Ovary (tissue), 9 donors: ENCODE measurements around the gene SOX30. TPM values are rescaled to one million over a fixed set of nuclear protein-coding genes. Genes with fewer than 3 reads are reported as not detected.

Source experiments
- DNase-seq, 5 donors: peaks; one replicate each; pipeline ENCODE4 v3.0.0-alpha.2; 2019 to 2020
- H3K27ac ChIP-seq, 2 donors: fragments of 200-600 bp; one replicate each; pipeline versions ENCODE4 v1.5.1 to v1.8.0; 2019 to 2022
- H3K27me3 ChIP-seq: fragments of 200-600 bp; one replicate; pipeline ENCODE4 v1.8.0; 2022
- H3K36me3 ChIP-seq: fragments of 200-600 bp; sonication (generic); one replicate; pipeline ENCODE4 v1.5.1; 2019
- H3K4me1 ChIP-seq: one replicate; pipeline ENCODE4 v1.8.1; 2013; ENCODE audit warnings: mild to moderate bottlenecking, moderate library complexity; ENCODE audit not compliant: insufficient read depth
- H3K4me3 ChIP-seq: fragments of 200-600 bp; sonication (generic); one replicate; pipeline ENCODE4 v1.5.1; 2017
- H3K9me3 ChIP-seq, 2 donors: fragments of 200-600 bp in 1 of 2; sonication (generic) in 1 of 2; one replicate each; pipeline versions ENCODE4 v1.5.1 to v1.8.1; 2013 to 2019; ENCODE audit warnings: mild to moderate bottlenecking in 1 of 2, moderate library complexity in 1 of 2
- EP300 ChIP-seq: sonication (generic); formaldehyde crosslinking; IDR thresholded peaks from one replicate; pipeline ENCODE4 v1.6.1; 2017; ENCODE audit warnings: antibody characterized with exemption
- POLR2A ChIP-seq: fragments of 450-650 bp; IDR thresholded peaks from one replicate; pipeline ENCODE4 v1.6.1; 2017; ENCODE audit warnings: antibody characterized with exemption, mild to moderate bottlenecking, moderate library complexity
- WGBS, 3 donors: extraction: QIAGEN DNeasy Blood & Tissue Kit in 1 of 3; methylation state at CpG; one replicate each; pipeline versions ENCODE4 v1.1.5 to v1.1.7; 2013 to 2017; 5-methylcytosine and 5-hydroxymethylcytosine counted together
- intact Hi-C, 4 donors: fragments of 100-400 bp; cut with DNase I; formaldehyde crosslinking; loops; one replicate each; pipeline versions ENCODE4 v1.11.0 to v1.15.1; 2022 to 2023
- polyA plus RNA-seq, 2 donors: library from polyadenylated mRNA; stranded (reverse); fragments of 200-250 nt in 1 of 2; fragments of 350-450 nt in 1 of 2; fragmentation: Illumina TruSeq in 1 of 2; extraction: RNeasy Lipid Tissue Mini Kit (QIAGEN cat#74804) in 1 of 2; gene quantifications; one replicate each; pipeline ENCODE4 v1.2.3, GENCODE V29; 2013 to 2014
- total RNA-seq, 7 donors: library from RNA; depleted of rRNA in 2 of 7; stranded (reverse); fragments of >200 nt in 2 of 7; fragmentation: NEBNext Ultra II Directional in 3 of 7; extraction: Animal tissue kit (Norgen Biotek cat#: 25700) in 3 of 7; gene quantifications; one replicate each; pipeline versions ENCODE4 v1.1.0 to v1.2.4, GENCODE V29; 2016 to 2023
- TF ChIP-seq, protein P1 (sequence below), 3 donors: fragments of 450-650 bp in 2 of 3; fragments of 200-600 bp in 1 of 3; IDR thresholded peaks; one replicate each; pipeline versions ENCODE4 v1.5.1 to v1.8.0; 2016 to 2022; ENCODE audit warnings: antibody characterized with exemption in 3 of 3, mild to moderate bottlenecking in 1 of 3
- donor health status: DM: no; HTN: no; CAD: no; lungs with moderate emphysema.
- donor health status: DM: no; HTN: no; CAD: no.
- donor health status: Bipolar disorder and iron deficiency.
- donor health status: DM: yes; HTN: yes; CAD: no.
- donor health status: DM: no; HTN: no; CAD: no.
- donor health status: DM: yes; HTN: yes; CAD: no.

Gene SOX30
- total and polyA plus RNA-seq, 9 donors, result 0.11 to 0.15 (median 0.12) TPM; not detected in 4

DNA sequence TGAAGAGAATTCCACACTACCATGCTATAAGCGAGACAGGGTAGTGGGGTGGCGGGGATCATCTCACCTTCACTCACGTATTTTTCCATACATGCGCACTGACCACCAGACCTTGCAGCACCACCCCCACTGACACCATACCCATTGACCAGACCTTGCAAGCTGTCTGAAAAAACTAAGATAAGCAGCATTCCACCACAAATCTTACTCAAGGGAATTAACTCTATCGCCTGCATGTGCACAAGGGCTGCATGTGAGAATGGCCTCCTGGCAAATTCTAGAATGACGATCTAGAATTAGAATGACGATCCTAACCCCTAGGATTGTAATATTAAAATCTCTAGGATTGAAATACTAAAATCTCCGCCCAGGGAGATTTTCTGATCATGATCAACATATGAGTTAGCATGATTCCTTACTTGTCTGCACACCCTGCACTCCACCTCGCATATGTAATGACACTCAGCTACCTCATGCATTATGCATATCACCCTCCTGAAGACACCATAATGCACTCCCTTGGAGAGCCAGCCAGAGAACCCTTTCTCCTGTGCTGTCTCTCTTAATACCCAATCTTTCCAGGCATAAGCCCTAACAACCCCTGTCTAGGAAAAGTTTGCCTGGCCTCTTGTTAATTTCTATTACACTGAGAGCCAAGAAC is 11.7 kb downstream of the SOX30 start:
- DNase-seq, result no peak
- 83 to 90% (median 86%) methylated on average over 9 of the region's 9 CpGs for WGBS, 3 donors
- TF ChIP-seq EP300, result no peak
- TF ChIP-seq, protein P1, sequence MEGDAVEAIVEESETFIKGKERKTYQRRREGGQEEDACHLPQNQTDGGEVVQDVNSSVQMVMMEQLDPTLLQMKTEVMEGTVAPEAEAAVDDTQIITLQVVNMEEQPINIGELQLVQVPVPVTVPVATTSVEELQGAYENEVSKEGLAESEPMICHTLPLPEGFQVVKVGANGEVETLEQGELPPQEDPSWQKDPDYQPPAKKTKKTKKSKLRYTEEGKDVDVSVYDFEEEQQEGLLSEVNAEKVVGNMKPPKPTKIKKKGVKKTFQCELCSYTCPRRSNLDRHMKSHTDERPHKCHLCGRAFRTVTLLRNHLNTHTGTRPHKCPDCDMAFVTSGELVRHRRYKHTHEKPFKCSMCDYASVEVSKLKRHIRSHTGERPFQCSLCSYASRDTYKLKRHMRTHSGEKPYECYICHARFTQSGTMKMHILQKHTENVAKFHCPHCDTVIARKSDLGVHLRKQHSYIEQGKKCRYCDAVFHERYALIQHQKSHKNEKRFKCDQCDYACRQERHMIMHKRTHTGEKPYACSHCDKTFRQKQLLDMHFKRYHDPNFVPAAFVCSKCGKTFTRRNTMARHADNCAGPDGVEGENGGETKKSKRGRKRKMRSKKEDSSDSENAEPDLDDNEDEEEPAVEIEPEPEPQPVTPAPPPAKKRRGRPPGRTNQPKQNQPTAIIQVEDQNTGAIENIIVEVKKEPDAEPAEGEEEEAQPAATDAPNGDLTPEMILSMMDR (IDR thresholded peaks at IDR 0.05), result no peak
- TF ChIP-seq POLR2A, result no peak
- no peaks in the 10 kb centered on the region for H3K9me3 ChIP-seq
- no peaks in the 10 kb centered on the region for H3K36me3 ChIP-seq
- no peak overlapping the region for H3K4me3 ChIP-seq
- no peaks in the 10 kb centered on the region for H3K4me1 ChIP-seq
- no peak overlapping the region for H3K27ac ChIP-seq
- intact Hi-C loops, result no loop called here
- H3K27me3 ChIP-seq, result no peaks in the 10 kb centered on the region

DNA sequence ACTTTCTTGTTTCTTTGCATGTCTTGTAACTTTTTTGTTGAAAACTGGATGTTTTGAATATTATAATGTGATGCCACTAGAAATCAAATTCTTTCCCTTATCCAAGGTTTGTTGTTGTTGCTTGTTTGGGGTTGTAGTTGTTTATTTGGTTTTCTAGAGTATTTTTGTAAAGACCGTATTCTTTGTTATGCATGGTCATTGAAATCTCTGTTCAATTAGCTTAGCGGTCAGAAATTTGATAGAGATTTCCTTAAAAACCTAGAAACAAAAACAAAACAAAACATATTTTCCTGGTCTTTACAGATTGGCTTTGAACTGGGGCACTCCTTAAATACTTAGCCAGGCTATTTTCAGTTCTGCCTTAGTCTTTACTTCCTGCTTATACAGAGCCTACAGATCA is 21.9 kb downstream of the SOX30 start:
- no peak for DNase-seq
- 73 to 91% (median 77%) methylated on average over 2 of the region's 2 CpGs for WGBS, 3 donors
- TF ChIP-seq EP300 (no peak), POLR2A (no peak)
- H3K36me3 ChIP-seq, result no peaks in the 10 kb centered on the region
- H3K4me1 ChIP-seq, result no peaks in the 10 kb centered on the region
- no peaks in the 10 kb centered on the region for H3K9me3 ChIP-seq
- intact Hi-C loops, result no loop called here
- H3K27me3 ChIP-seq, result no peaks in the 10 kb centered on the region
- no peak overlapping the region for H3K27ac ChIP-seq
- no peak overlapping the region for H3K4me3 ChIP-seq

DNA sequence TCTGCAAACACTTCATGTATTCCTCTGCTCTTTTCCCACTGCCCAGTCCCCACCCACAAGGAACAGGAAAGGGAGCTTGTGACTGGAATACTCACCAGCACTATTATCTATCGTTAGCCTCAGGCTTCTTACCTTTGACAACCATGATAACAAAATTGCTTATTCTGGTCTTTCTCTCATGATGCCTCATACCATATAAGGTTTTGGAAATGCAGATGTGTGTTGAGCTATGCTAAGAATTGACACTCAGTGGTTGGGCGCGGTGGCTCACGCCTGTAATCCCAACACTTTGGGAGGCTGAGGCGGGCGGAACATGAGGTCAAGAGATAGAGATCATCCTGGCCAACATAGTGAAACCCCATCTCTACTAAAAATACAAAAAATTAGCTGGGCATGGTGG is 25.4 kb downstream of the SOX30 start:
- WGBS, 3 donors, result 90 to 91% (median 91%) methylated on average over 6 of the region's 6 CpGs
- intact Hi-C loops, result no loop called here
- no peak overlapping the region for H3K27ac ChIP-seq

DNA sequence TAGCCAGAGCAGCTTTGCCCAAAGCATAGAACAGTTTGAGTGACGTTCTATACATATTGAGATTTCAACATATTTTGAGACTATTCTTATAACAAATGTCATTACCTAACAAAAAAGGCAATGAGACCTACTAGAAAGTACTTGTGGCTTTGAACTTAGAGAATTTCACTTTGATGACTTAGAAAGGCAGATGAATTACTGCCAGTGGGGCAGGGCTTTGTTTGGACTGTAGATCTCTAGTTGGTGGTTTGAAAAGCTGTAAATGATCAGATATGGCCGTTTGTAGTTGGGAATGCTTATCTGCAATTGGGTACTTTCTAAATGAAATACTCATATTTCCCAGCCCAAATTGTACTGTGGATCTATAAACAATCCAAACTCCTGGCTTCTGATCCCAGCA is 28.1 kb downstream of the SOX30 start:
- H3K4me3 ChIP-seq, result no peak overlapping the region
- no peak for TF ChIP-seq POLR2A
- no peak for TF ChIP-seq EP300
- TF ChIP-seq, protein P1 (IDR thresholded peaks at IDR 0.05), result no peak
- H3K4me1 ChIP-seq, result no peaks in the 10 kb centered on the region
- 30 to 43% (median 33%) methylated on average over 2 of the region's 2 CpGs for WGBS, 3 donors
- H3K36me3 ChIP-seq, result no peaks in the 10 kb centered on the region
- no peaks in the 10 kb centered on the region for H3K9me3 ChIP-seq
- DNase-seq, result no peak
- no peak overlapping the region for H3K27ac ChIP-seq
- intact Hi-C loops, result no loop called here
- no peaks in the 10 kb centered on the region for H3K27me3 ChIP-seq

More for the DNA sequence above, 25.4 kb downstream of the SOX30 start:
- no peak overlapping the region for H3K4me3 ChIP-seq
- H3K9me3 ChIP-seq, result no peaks in the 10 kb centered on the region
- no peak for DNase-seq
- no peaks in the 10 kb centered on the region for H3K4me1 ChIP-seq
- no peaks in the 10 kb centered on the region for H3K36me3 ChIP-seq
- TF ChIP-seq POLR2A, result no peak
- TF ChIP-seq, protein P1 (IDR thresholded peaks at IDR 0.05), result no peak
- no peak for TF ChIP-seq EP300
- H3K27me3 ChIP-seq, result no peaks in the 10 kb centered on the region

DNA sequence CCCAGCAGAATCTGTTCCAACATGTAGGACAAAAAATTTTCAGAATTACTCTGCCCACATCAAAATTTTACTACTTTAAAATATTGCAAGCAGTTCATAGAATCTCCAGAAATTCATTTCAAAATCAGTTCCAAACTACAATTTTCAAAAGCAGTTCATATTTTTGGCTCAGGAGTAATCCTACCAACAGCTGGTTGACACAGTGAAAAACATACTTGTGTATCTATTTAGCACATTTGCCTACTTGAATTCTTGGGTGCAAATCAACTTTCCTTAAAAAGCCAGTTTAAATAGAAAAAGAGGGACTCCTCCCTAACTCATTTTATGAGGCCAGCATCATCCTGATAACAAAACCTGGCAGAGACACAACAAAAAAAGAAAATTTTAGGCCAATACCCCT is 31.5 kb downstream of the SOX30 start:
- no peak for DNase-seq
- Histone ChIP-seq H3K27ac (no peak overlapping the region), H3K27me3 (no peaks in the 10 kb centered on the region), H3K9me3 (no peaks in the 10 kb centered on the region), H3K36me3 (no peaks in the 10 kb centered on the region), H3K4me1 (no peaks in the 10 kb centered on the region), H3K4me3 (no peak overlapping the region)
- intact Hi-C loops, result no loop called here
- no peak for TF ChIP-seq EP300
